Esophagus muscularis mucosa (tissue), 4 donors: ENCODE results near the gene CMTM3. TPM values are rescaled to one million over a fixed set of nuclear protein-coding genes. Genes with fewer than 3 reads are reported as not detected.
A peak's percentile ranks its signal among the peaks of the same experiment; 100 is the strongest.

Source experiments
- DNase-seq: peaks from one replicate; pipeline ENCODE4 v3.0.0-alpha.2; 2017; ENCODE audit errors: extremely low spot score
- H3K27ac ChIP-seq, 4 donors: fragments of 200-600 bp; sonication (generic); replicated peaks in 1 of 4; 1 replicate in 3 of 4; 2 replicates in 1 of 4; pipeline ENCODE4 v1.5.1; 2016 to 2019; ENCODE audit warnings: mild to moderate bottlenecking in 1 of 4
- H3K27me3 ChIP-seq, 4 donors: fragments of 200-600 bp; sonication (generic); one replicate each; pipeline versions ENCODE4 v1.5.1 to v1.6.0; 2016 to 2019
- H3K36me3 ChIP-seq, 4 donors: fragments of 200-600 bp; sonication (generic); one replicate each; pipeline ENCODE4 v1.5.1; 2016 to 2019
- H3K4me1 ChIP-seq, 4 donors: fragments of 200-600 bp; sonication (generic); one replicate each; pipeline ENCODE4 v1.5.1; 2016 to 2019
- H3K4me3 ChIP-seq, 4 donors: fragments of 200-600 bp; sonication (generic); 1 replicate in 2 of 4; 2 replicates in 2 of 4; pipeline ENCODE4 v1.5.1; 2016 to 2019; ENCODE audit warnings: mild to moderate bottlenecking in 4 of 4, moderate library complexity in 1 of 4
- H3K9me3 ChIP-seq, 4 donors: fragments of 200-600 bp; sonication (generic); 1 replicate in 3 of 4; 2 replicates in 1 of 4; pipeline ENCODE4 v1.5.1; 2016 to 2019
- EP300 ChIP-seq: sonication (generic); formaldehyde crosslinking; IDR thresholded peaks from one replicate; pipeline ENCODE4 v1.6.1; 2017; ENCODE audit warnings: antibody characterized with exemption
- POLR2A ChIP-seq: fragments of 450-650 bp; IDR thresholded peaks from one replicate; pipeline ENCODE4 v1.6.1; 2017; ENCODE audit warnings: antibody characterized with exemption, moderate library complexity, mild to moderate bottlenecking, low read depth
- POLR2AphosphoS5 ChIP-seq, 2 donors: sonication (generic); formaldehyde crosslinking; IDR thresholded peaks; one replicate each; pipeline ENCODE4 v1.6.1; 2017; ENCODE audit warnings: antibody characterized with exemption in 2 of 2
- WGBS: methylation state at CpG from one replicate; pipeline ENCODE4 v1.1.5; 2018; 5-methylcytosine and 5-hydroxymethylcytosine counted together
- intact Hi-C: fragments of 100-400 bp; cut with DNase I; formaldehyde crosslinking; loops from one replicate; pipeline ENCODE4 v1.15.1; 2023
- total RNA-seq, 4 donors: library from RNA; depleted of rRNA; stranded (reverse); fragments of >200 nt; gene quantifications; one replicate each; pipeline versions ENCODE4 v1.1.0 to v1.2.1, GENCODE V29; 2016
- TF ChIP-seq, protein P1 (sequence below), 3 experiments: fragments of 200-600 bp in 2 of 3; fragments of 450-650 bp in 1 of 3; sonication (generic) in 2 of 3; IDR thresholded peaks; one replicate each; pipeline ENCODE4 v1.5.1; 2017 to 2019; ENCODE audit warnings: antibody characterized with exemption in 3 of 3, mild to moderate bottlenecking in 2 of 3, moderate library complexity in 1 of 3

Gene CMTM3
- total RNA-seq, 4 donors from 2014 or later, result 13.7 to 24.5 (median 17.3) TPM

DNA sequence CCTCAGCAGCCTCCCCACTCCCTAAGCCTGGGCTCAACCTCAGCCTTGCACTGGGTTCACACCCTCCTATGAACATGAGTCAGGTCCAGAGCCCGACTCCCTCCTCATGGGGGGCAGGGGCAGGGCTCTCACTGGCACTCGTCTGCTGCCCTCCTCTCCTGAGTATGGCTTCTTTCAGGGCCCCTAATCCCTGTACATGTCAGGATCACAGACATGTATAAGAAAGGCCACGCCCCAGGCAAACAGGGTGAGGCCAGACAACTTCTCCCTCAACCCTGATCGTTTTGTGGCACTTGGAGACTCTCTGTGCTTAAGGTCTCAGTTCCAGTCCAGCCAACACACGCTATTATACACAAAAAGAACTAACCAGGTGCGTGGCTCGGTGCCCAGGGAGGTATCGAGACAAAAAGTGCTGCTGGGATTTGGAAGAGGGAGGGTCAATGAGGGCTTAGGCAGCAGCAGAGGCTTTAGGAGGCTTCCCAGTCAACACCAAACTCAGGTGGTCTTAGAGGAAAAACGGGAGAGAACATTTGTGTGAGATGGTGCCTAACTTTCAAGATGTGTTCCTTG, 45.2 kb downstream of the CMTM3 start:
- H3K27me3 ChIP-seq, result no peaks in the 10 kb centered on the region
- 93% methylated on average over 9 of the region's 9 CpGs for WGBS
- H3K4me3 ChIP-seq, result no peak overlapping the region
- intact Hi-C loops, result no loop called here
- no peaks in the 10 kb centered on the region for H3K36me3 ChIP-seq
- DNase-seq, result no peak
- H3K27ac ChIP-seq, result no peak overlapping the region
- TF ChIP-seq POLR2AphosphoS5 (IDR thresholded peaks at IDR 0.05) (no peak), EP300 (no peak), POLR2A (no peak)
- TF ChIP-seq, protein P1, sequence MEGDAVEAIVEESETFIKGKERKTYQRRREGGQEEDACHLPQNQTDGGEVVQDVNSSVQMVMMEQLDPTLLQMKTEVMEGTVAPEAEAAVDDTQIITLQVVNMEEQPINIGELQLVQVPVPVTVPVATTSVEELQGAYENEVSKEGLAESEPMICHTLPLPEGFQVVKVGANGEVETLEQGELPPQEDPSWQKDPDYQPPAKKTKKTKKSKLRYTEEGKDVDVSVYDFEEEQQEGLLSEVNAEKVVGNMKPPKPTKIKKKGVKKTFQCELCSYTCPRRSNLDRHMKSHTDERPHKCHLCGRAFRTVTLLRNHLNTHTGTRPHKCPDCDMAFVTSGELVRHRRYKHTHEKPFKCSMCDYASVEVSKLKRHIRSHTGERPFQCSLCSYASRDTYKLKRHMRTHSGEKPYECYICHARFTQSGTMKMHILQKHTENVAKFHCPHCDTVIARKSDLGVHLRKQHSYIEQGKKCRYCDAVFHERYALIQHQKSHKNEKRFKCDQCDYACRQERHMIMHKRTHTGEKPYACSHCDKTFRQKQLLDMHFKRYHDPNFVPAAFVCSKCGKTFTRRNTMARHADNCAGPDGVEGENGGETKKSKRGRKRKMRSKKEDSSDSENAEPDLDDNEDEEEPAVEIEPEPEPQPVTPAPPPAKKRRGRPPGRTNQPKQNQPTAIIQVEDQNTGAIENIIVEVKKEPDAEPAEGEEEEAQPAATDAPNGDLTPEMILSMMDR (IDR thresholded peaks at IDR 0.05), result no peak
- H3K4me1 ChIP-seq, result peaks cover 0 to 14% (median 12%) of the 10 kb centered on the region in 4 donors
- H3K9me3 ChIP-seq, result no peaks in the 10 kb centered on the region

DNA sequence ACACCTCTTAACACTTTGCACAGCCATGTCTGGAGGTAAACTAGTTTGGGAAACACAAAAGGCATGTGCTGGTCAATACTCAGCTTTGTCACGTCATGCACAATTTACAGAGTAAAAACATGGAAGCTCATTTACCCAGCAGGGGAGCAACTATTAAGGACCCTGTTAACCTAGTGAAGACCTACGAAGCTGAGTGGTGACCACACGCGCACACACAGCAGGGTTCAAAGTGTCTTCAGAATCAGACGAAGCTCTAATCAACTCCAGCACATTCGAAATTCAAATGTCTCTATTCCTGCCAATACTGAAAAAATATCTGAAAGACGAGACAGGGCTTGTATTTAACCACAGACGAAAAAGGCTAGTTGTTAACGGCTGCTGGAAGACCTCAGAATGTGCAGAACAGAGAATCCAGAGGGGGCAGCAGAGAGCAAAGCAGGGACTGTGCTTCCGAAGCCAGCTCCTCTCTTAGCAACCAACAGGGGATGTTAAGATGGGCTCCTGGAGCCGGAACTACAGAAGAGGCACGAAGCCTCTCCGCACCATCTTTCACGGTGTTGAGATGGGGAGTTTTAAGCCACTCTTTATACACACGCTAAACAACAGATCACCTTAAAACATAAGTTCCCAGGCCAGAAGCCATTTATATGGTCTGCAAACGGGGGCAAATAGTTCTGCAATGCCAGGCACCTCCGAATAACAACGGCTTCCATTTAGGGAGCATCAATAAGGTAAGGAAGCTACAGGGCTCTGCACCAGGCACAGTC, 46.4 kb downstream of the CMTM3 start:
- WGBS, result 23% methylated on average over 17 of the region's 18 CpGs
- no peak overlapping the region for H3K27ac ChIP-seq
- H3K9me3 ChIP-seq, result no peaks in the 10 kb centered on the region
- no peaks in the 10 kb centered on the region for H3K36me3 ChIP-seq
- H3K4me1 ChIP-seq, result peaks cover 0 to 14% (median 12%) of the 10 kb centered on the region in 4 donors
- TF ChIP-seq, protein P1 (IDR thresholded peaks at IDR 0.05), result peak; percentile 77 to 93 (median 78)
- no peak for TF ChIP-seq EP300
- peak in 1 of 2 donors; percentile 43 for TF ChIP-seq POLR2AphosphoS5 (IDR thresholded peaks at IDR 0.05)
- intact Hi-C loops, result no loop called here
- no peaks in the 10 kb centered on the region for H3K27me3 ChIP-seq
- DNase-seq, result peak; percentile 94
- peak overlapping the region in 3 of 4 donors; percentile 29 to 34 (median 32) for H3K4me3 ChIP-seq

DNA sequence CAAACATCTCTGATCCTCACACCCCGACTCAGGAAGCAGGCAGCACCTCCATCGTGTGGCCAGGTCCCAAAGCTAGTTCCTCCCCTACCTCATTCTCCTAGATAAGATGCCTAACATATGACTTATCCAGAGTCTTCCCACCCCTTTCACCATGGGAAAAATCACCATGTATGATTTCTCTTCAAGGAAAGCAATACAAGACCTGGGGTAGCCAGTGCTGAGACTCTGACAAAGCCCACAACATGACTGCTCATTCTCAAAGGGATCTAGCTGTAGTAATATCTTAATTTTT, 46.9 kb downstream of the CMTM3 start:
- H3K27ac ChIP-seq, result no peak overlapping the region
- peaks cover 0 to 14% (median 12%) of the 10 kb centered on the region in 4 donors for H3K4me1 ChIP-seq
- H3K36me3 ChIP-seq, result no peaks in the 10 kb centered on the region
- DNase-seq, result no peak
- peak overlapping the region in 2 of 4 donors; percentile 29 to 34 for H3K4me3 ChIP-seq
- TF ChIP-seq POLR2A (no peak), POLR2AphosphoS5 (IDR thresholded peaks at IDR 0.05) (no peak), EP300 (no peak)
- TF ChIP-seq, protein P1 (IDR thresholded peaks at IDR 0.05), result no peak
- intact Hi-C loops, result no loop called here
- H3K9me3 ChIP-seq, result no peaks in the 10 kb centered on the region
- H3K27me3 ChIP-seq, result no peaks in the 10 kb centered on the region
- 80% methylated on average over 1 of the region's 2 CpGs for WGBS

DNA sequence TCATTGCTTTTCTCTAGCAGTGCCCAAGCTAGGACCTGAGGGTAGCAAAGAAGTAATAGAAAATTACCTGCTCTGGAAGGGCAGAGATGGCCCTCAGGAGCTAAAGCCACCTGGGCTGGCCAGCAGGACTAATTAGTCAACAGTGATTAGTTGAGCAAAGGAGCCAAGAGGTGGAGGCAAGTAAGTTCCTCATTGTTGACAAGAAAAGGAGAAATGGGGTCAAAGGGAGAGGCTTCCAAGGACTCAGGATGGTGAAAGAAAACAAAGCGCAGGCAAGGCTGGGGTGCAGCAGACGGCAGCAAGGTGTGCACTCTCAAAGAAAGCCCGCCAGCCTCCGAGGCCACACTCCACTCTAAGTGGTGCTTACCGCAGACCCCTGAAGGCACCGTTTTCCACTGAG, 47.5 kb downstream of the CMTM3 start:
- H3K27ac ChIP-seq, result no peak overlapping the region
- WGBS, result 91% methylated on average over 6 of the region's 6 CpGs
- TF ChIP-seq EP300 (no peak), POLR2A (no peak), POLR2AphosphoS5 (IDR thresholded peaks at IDR 0.05) (no peak)
- TF ChIP-seq, protein P1 (IDR thresholded peaks at IDR 0.05), result no peak
- no peak overlapping the region for H3K4me3 ChIP-seq
- no peaks in the 10 kb centered on the region for H3K9me3 ChIP-seq
- no peaks in the 10 kb centered on the region for H3K27me3 ChIP-seq
- no peak for DNase-seq
- no peaks in the 10 kb centered on the region for H3K36me3 ChIP-seq
- intact Hi-C loops, result no loop called here
- H3K4me1 ChIP-seq, result peaks cover 0 to 14% (median 12%) of the 10 kb centered on the region in 4 donors
